HCT116 (cell line): ENCODE data around the gene HSD17B12. TPM values are rescaled to one million over a fixed set of nuclear protein-coding genes. Genes with fewer than 3 reads are reported as not detected.

Experiments used
- ATAC-seq: fragments of 200-7000 bp; cut with Tn5 transposase; 2 replicates; pipeline ENCODE4 v1.9.1; 2020; ENCODE audit warnings: mild to moderate bottlenecking, moderate library complexity
- BruUV-seq: library from RNA; stranded (reverse); fragments of 400-500 nt; replicated peaks from 2 replicates; lab custom pipeline; 2021; lab: Mats Ljungman, UMichigan
- CTCF ChIA-PET: fragments of 300-600 bp; sonication (Branson Sonifier 250); formaldehyde crosslinking; loops from one replicate; lab custom pipeline; 2021; ENCODE audit warnings: antibody characterized with exemption; lab: Charles Lee
- POLR2A ChIA-PET: fragments of 300-600, 350-600 bp; sonication (Branson Sonifier 250); formaldehyde crosslinking; loops from one replicate; lab custom pipeline; 2021; ENCODE audit warnings: antibody characterized with exemption; lab: Charles Lee
- RAD21 ChIA-PET, 2 experiments: fragments of 300-600 bp; sonication (Branson Sonifier 250); formaldehyde crosslinking; loops; one replicate each; lab custom pipeline; 2023; ENCODE audit warnings: low total read pairs in 2 of 2; ENCODE audit not compliant: uncharacterized antibody in 2 of 2, unreplicated experiment in 2 of 2, low non-redundant PET in 1 of 2; lab: Charles Lee
- DNase-seq: peaks from one replicate; pipeline ENCODE4 v3.0.0-alpha.2; 2010; ENCODE audit warnings: low read depth, low spot score
- H2AFZ ChIP-seq: fragments of 200-600 bp; shearing (Covaris generic), sonication (generic); 2 replicates; pipeline ENCODE4 v1.6.1; 2017; ENCODE audit warnings: low read depth, mixed run types, mixed read lengths, antibody characterized with exemption, low read length; ENCODE audit not compliant: poor library complexity, severe bottlenecking
- H3K27ac ChIP-seq: 2 replicates; pipeline ENCODE4 v1.5.1; 2012; ENCODE audit warnings: low read depth, low read length
- H3K27me3 ChIP-seq: fragments of 200-600 bp; sonication (generic); 2 replicates; pipeline ENCODE4 v1.6.1; 2016; ENCODE audit warnings: mixed run types, low read length, mixed read lengths; ENCODE audit not compliant: insufficient read depth
- H3K36me3 ChIP-seq, 2 experiments: fragments of 200-500 bp in 1 of 2; fragments of 200-600 bp in 1 of 2; sonication (Bioruptor generic) in 1 of 2; sonication (generic) in 1 of 2; 2 replicates each; pipeline versions ENCODE4 v1.5.1 to v1.6.1; 2014 to 2016; ENCODE audit warnings: low read length in 2 of 2, inconsistent platforms in 1 of 2, mixed read lengths in 1 of 2, mixed run types in 1 of 2; ENCODE audit not compliant: insufficient read depth in 2 of 2, control insufficient read depth in 1 of 2
- H3K4me1 ChIP-seq, 2 experiments: fragments of 200-600 bp in 1 of 2; sonication (generic) in 1 of 2; 2 replicates each; pipeline versions ENCODE4 v1.5.1 to v1.6.1; 2012 to 2017; ENCODE audit warnings: low read length in 2 of 2, inconsistent platforms in 1 of 2, mild to moderate bottlenecking in 1 of 2, mixed read lengths in 1 of 2, mixed run types in 1 of 2, moderate library complexity in 1 of 2; ENCODE audit not compliant: insufficient read depth in 2 of 2, control insufficient read depth in 1 of 2
- H3K4me2 ChIP-seq: fragments of 200-600 bp; sonication (generic); 2 replicates; pipeline ENCODE4 v1.6.1; 2017; ENCODE audit warnings: mixed run types, low read length, mixed read lengths
- H3K4me3 ChIP-seq, 2 experiments: fragments of 200-600 bp in 1 of 2; sonication (generic) in 1 of 2; replicated peaks in 1 of 2; 2 replicates each; pipeline ENCODE4 v1.5.1; 2011 to 2016; ENCODE audit warnings: low read length in 2 of 2, control low read depth in 1 of 2, low read depth in 1 of 2, mild to moderate bottlenecking in 1 of 2, mixed read lengths in 1 of 2, mixed run types in 1 of 2
- H3K79me2 ChIP-seq: fragments of 200-600 bp; sonication (generic); 2 replicates; pipeline ENCODE4 v1.6.1; 2017; ENCODE audit warnings: mild to moderate bottlenecking, mixed run types, low read length, moderate library complexity, mixed read lengths; ENCODE audit not compliant: insufficient read depth
- H3K9ac ChIP-seq: fragments of 200-600 bp; sonication (generic); 2 replicates; pipeline ENCODE4 v1.6.1; 2016; ENCODE audit warnings: low read length, mixed read lengths
- H3K9me2 ChIP-seq: fragments of 200-600 bp; sonication (generic), shearing (Covaris generic); 2 replicates; pipeline ENCODE4 v1.6.1; 2017; ENCODE audit warnings: mixed run types, mild to moderate bottlenecking, moderate library complexity; ENCODE audit not compliant: insufficient read depth
- H3K9me3 ChIP-seq, 2 experiments: fragments of 200-500 bp in 1 of 2; fragments of 200-600 bp in 1 of 2; sonication (Bioruptor generic) in 1 of 2; sonication (generic) in 1 of 2; 2 replicates each; pipeline ENCODE4 v1.6.1; 2014 to 2017; ENCODE audit warnings: low read length in 2 of 2, mixed read lengths in 2 of 2, inconsistent platforms in 1 of 2, low read depth in 1 of 2, mild to moderate bottlenecking in 1 of 2, mixed run types in 1 of 2, moderate library complexity in 1 of 2; ENCODE audit not compliant: control insufficient read depth in 1 of 2, insufficient read depth in 1 of 2
- H4K20me1 ChIP-seq: fragments of 200-600 bp; sonication (generic), shearing (Covaris generic); 2 replicates; pipeline ENCODE4 v1.6.1; 2017; ENCODE audit warnings: mixed run types, mild to moderate bottlenecking, moderate library complexity; ENCODE audit not compliant: insufficient read depth
- EGR1 ChIP-seq: IDR thresholded peaks from 2 replicates; pipeline ENCODE4 v1.6.1; 2012; ENCODE audit warnings: low read depth
- ELF1 ChIP-seq: IDR thresholded peaks from 2 replicates; pipeline ENCODE4 v1.6.1; 2012; ENCODE audit warnings: low read depth, borderline replicate concordance
- FOSL1 ChIP-seq: IDR thresholded peaks from 2 replicates; pipeline ENCODE4 v1.6.1; 2012; ENCODE audit warnings: low read depth
- JUND ChIP-seq: IDR thresholded peaks from 2 replicates; pipeline ENCODE4 v1.6.1; 2012
- POLR2A ChIP-seq: IDR thresholded peaks from 2 replicates; pipeline ENCODE4 v1.7.0; 2011; ENCODE audit warnings: borderline replicate concordance; ENCODE audit not compliant: insufficient read depth, insufficient read length; ENCODE audit errors: extremely low read depth
- POLR2AphosphoS5 ChIP-seq: IDR thresholded peaks from 2 replicates; pipeline ENCODE4 v1.6.1; 2011; ENCODE audit warnings: mild to moderate bottlenecking, low read depth, low read length, moderate library complexity
- SIN3A ChIP-seq: IDR thresholded peaks from 2 replicates; pipeline ENCODE4 v1.6.1; 2012; ENCODE audit warnings: low read depth
- SRF ChIP-seq: IDR thresholded peaks from 2 replicates; pipeline ENCODE4 v1.6.1; 2012; ENCODE audit warnings: low read depth
- ZNF274 ChIP-seq: fragments of 200-500 bp; sonication (Bioruptor generic); IDR thresholded peaks from 2 replicates; pipeline ENCODE4 v1.6.1; 2014; ENCODE audit warnings: mild to moderate bottlenecking, low read depth, low read length, inconsistent platforms
- intact Hi-C: fragments of 100-400 bp; cut with micrococcal nuclease; formaldehyde crosslinking; loops from 2 replicates; pipeline ENCODE4 v1.10.0; 2022
- total RNA-seq: library from RNA; stranded (reverse); gene quantifications from one replicate; pipeline ENCODE4 v1.2.1, GENCODE V29; 2021; ENCODE audit not compliant: unreplicated experiment

Gene HSD17B12
- total RNA-seq, 1 experiment from 2014 or later: 83.7 TPM

GRCh38 chr11:43880640-43881159, 200.2 kb downstream of the HSD17B12 start, which contains the start of gene ALKBH3 (continued):
- no peak for TF ChIP-seq ZNF274
- peak; percentile 53 for TF ChIP-seq ELF1

DNA sequence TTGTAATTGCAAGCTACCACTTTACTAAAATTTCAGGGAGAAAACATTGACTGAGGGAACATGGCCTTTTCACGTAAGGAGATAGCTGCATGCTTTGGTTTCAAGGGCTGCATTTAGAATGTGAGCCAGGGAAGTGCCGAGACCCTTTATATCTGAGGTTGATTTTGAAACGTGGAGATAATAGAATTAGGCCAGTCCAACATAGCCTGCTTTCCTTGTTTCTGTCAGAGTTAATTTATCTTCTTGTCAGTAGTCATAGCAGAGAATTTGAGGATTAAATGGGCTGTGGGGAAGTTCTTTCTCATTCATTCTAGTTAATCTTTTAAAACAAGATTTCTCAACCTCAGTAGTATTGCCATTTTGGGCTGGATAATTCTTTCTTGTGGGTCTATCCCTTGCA, 212.3 kb downstream of the HSD17B12 start:
- Histone ChIP-seq H3K4me3 (no peak overlapping the region), H3K4me2 (no peak overlapping the region), H3K9me2 (no peaks in the 10 kb centered on the region), H3K36me3 (peaks cover 23 to 32% of the 10 kb centered on the region in 2 experiments; a peak in 3 of 4 replicates), H3K27ac (no peak overlapping the region), H3K27me3 (no peaks in the 10 kb centered on the region), H3K9ac (no peak overlapping the region), H4K20me1 (no peaks in the 10 kb centered on the region), H3K9me3 (no peaks in the 10 kb centered on the region), H3K4me1 (no peaks in the 10 kb centered on the region), H3K79me2 (no peaks in the 10 kb centered on the region), H2AFZ (no peak overlapping the region)
- intact Hi-C loops: no loop called here
- RAD21 ChIA-PET: no interaction called here
- CTCF ChIA-PET: interaction anchor here (0.9 kb wide), 1 partner anchor 145 kb away, joined by 3 read pairs; no protein-coding TSS in a partner anchor
- ATAC-seq (no peak), DNase-seq (no peak)
- no peak for TF ChIP-seq SRF
- TF ChIP-seq POLR2A: no peak
- no peak for TF ChIP-seq EGR1
- TF ChIP-seq POLR2AphosphoS5: no peak
- no peak for TF ChIP-seq FOSL1
- no TSS peak for BruUV-seq
- POLR2A ChIA-PET: no interaction called here

- intact Hi-C loops: no loop called here
- no peaks in the 10 kb centered on the region for H3K4me1 ChIP-seq
- H3K36me3 ChIP-seq: peaks cover 24 to 32% of the 10 kb centered on the region in 2 experiments; a peak in 3 of 4 replicates
- BruUV-seq: no TSS peak
- ATAC-seq: no peak
- ChIA-PET POLR2A (no interaction called here), RAD21 (no interaction called here), CTCF (no interaction called here)
- no peak overlapping the region for H3K27ac ChIP-seq
- no peak overlapping the region for H3K9ac ChIP-seq
- no peak overlapping the region for H2AFZ ChIP-seq
- no peaks in the 10 kb centered on the region for H3K9me2 ChIP-seq
- H4K20me1 ChIP-seq: no peaks in the 10 kb centered on the region
- no peaks in the 10 kb centered on the region for H3K27me3 ChIP-seq
- no peaks in the 10 kb centered on the region for H3K9me3 ChIP-seq
- TF ChIP-seq SIN3A (no peak), JUND (no peak)
- H3K4me2 ChIP-seq: no peak overlapping the region
- H3K4me3 ChIP-seq: no peak overlapping the region
- no peak for DNase-seq
- H3K79me2 ChIP-seq: no peaks in the 10 kb centered on the region
These were observed 214.0 kb downstream of the HSD17B12 start for GRCh38 chr11:43894546-43894945.
